NCI-H2196 (cell line): ENCODE results near the gene TP73.

Experiments used
- DNase-seq: peaks from one replicate; lab custom pipeline; 2025; ENCODE audit not compliant: unreplicated experiment; lab: John Stamatoyannopoulos, UW

Gene TP73

DNA sequence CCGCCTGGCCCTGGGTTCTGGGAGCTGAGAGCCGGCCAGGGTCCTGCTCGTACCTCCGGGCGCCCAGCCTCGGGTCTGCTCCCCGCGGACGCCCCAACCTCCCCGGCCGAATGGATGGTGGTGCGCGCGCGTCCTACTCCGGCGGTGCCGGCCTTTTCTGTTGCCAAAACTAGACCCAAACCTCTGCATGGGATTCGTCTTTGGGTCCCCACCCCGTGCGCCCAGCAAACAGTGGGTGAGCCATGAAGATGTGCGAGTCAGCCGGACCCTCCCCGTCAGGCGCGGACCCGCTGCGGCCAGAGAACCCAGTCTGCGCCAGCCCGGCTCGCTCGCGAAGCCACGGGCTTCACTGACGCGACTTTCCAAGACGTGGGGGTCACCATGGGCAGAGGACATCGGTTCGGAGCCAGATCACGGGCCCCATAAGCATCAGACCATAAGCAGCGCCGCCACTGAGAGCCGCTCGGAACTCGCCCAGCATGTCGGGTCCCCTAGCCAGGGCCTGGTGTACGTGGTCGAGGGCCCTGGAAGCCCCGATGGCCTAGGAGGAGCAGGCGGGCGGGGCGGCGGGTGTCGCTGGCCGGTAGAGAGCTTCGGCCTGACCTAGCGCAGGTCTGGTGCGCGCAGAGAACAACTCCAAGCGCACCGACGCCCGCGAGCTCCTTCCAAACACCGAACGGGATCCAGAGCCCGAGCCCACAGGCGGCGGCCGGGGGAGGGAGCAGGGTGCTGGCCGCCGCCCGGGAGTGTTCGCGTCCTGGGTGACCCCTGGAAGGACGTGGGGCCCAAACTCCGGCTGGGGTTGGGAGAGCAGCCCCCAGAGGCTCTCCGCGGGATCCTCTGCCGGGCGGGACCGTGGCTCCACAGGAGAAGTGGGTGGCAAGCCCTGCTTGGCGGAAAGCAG is 1.0 kb upstream of the TP73 start:
- no peak for DNase-seq

- peak; percentile 51 for DNase-seq
Observed at GRCh38 chr1:3652548-3653285, 401 bp downstream of the TP73 start.

- DNase-seq: no peak
Observed at GRCh38 chr1:3653286-3653618, 936 bp downstream of the TP73 start.

GRCh38 chr1:3654549-3655281 is 2.4 kb downstream of the TP73 start:
- DNase-seq: no peak

DNA sequence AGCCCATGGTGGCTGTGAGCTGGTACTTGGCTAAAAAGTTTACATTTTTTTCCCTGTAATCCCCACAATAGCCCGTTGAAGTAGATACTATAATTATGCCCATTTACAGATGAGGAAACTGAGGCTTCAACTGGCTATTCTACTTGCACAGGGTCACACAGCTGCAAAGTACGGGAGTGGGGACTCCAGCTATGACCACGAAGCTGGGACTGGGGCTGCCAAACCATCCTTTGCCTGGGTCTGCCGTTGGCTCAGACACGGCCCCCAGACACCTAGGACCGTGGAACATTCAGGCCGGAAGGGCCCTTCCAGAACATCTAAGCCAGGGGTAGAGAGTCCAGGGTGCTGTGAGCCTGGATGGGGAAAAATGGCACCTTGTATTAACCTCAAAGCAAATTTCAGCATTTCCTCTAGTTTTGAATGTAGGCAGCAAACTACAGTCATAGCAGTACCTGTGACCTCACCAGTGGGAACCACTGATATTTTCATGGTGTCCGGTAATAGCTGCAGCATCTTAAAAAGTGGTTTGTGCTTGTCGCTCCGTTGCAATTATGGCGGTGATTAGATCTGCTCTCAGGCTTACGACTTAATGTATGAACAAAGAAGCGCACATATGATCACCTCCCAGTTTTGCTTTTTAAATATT is 4.3 kb downstream of the TP73 start:
- DNase-seq: no peak

GRCh38 chr1:3657096-3657475 is 4.8 kb downstream of the TP73 start:
- DNase-seq: no peak

DNA sequence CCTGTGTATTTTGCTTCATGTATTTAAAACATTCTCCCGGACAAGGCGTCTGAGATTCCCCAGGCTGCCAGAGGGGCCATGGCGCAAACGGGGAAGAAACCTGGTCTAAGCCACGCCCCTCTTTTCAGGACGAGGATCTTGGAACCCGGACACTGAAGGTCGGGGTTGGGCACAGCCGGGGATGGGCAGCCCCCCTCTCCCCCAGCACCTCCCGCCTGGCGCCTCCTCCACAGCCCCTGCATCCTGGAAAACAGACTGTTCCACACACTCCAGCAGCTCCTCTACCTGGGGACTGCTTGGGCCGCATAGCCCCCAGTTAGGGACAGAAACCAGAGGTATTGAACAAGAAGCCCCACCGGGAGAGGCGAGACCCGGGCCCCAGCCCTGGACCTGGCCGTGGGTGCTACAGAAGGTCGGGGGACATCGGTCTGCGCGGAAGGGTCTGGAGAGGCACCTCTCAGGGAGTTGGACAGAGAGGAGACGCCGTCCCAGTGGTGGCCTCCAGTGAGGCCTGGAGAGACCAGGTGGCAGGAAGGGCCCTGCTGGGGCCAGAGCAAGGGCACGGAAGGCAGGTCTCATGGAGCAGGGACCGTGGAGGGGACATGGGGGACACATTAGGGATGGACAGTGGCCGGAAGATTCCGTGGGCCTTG is 5.4 kb downstream of the TP73 start:
- DNase-seq: no peak

DNA sequence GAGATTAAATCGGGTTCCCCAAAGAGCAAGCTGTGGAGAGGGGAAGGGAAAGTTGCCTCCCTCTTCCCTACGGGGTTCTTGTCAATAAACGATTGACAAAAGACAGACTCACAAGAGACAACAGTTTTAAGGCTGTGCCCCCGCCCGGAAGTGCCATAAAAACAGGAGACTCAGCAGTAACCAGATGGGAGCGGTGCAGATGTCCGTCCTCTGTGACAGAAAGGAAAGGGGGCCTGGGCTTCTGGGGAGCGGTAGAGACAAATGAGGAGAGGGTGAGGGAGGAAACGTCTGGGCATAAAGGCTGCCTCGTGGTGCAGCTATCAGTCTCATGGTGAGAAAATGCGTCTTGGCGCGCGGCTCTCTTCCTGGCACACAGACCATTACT is 5.9 kb downstream of the TP73 start:
- no peak for DNase-seq

- DNase-seq: no peak
Observed at GRCh38 chr1:3659093-3659492, 6.8 kb downstream of the TP73 start.

DNA sequence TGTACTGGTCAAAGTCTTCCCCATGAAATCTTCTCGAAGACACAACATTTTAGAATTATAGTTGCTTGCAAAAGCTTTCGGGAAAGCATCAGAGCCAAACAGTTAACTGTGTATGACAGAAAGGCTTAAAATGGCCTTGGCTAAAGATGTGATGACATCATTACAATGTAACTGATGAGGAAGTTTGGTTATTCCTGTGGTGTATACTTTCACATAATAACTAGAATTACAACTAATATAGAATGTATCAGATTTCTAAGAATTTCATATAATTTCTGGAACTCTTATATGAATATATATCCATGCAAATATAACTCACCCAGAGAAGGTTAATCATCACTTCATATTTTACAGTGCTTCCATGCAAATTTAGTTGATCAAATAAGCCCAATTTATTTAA is 8.4 kb downstream of the TP73 start:
- DNase-seq: no peak

DNA sequence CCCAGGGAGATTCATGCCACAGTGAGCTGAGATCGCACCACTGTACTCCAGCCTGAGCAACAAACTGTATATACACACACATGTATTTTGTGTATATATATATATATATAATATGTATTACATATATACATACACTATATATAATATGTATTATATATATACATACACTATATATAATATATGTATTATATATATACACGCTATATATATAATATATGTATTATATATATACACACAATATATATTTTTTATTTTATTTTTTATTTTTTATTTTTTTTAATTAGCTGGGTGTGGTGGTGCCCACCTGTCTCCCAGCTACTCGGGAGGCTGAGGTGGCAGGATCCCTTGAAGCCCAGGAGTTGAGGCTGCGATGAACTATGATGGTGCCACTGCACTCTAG is 9.3 kb downstream of the TP73 start:
- DNase-seq: no peak

- DNase-seq: no peak
Observed at GRCh38 chr1:3662080-3662671, 9.9 kb downstream of the TP73 start.

DNA sequence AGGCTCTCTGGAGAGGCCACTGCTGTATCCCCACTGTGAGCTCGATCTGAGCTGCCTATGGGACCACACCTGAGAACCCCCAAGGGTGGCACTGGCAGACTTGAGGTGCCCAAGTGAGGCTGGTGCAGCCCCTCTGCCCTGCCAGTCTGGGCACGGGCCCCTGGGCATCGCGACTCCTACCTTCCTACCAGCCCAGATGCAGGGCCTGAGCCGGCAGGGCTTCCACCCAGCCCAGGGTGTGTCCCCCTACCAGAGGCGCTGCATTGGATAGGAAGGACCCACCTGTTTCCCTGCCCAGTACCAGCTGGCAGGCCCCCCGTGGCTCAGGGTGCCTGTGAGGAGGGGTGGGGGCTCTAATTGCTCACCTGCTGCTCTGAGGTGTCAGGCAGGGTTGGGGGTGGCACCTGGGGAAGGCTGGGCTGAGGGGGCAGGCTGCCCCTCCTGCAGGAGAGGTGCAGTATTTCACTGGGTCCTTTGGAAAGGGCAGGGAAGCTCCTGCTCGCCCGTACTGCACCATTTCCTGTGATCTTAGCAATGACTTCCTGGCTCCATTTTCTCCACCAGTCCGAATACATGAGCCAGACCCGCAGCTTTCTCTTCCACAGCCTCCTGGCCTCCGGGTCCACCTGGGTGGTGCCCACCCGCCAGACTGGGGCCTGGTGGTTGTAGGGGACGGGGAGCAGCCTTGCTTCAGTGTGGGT is 11.8 kb downstream of the TP73 start:
- no peak for DNase-seq

DNA sequence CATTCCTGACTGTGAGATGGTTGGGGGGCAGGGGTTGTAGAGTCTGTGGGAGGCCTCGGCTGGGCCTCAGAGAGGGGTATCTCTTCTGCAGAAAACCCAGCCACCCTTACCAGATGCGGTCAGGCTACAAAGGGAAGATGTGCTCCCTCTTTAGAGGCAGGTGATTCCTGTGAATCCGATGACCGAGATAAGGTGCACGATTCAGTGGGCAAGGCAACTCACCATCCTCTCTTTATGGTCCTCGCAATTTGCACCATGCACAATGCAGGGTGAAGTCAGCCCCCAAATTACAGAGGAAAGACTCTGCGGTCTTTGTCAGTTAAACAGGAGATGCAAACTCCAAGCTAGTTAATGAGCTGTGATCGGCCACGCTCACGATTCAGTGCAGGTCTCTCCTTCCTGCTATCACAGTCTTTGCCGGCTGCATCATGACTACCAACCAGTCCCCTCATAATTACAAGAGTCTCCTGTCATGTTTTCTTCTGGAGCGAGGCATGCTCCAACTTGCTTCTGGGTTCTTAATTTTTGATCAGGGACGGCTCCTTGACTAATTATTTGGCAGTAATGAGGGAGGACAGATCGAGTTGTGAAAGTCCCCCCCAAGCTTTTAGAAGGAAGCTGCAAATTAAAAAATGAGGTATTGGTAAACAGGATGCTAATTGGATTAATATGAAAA is 12.5 kb downstream of the TP73 start:
- DNase-seq: no peak

DNA sequence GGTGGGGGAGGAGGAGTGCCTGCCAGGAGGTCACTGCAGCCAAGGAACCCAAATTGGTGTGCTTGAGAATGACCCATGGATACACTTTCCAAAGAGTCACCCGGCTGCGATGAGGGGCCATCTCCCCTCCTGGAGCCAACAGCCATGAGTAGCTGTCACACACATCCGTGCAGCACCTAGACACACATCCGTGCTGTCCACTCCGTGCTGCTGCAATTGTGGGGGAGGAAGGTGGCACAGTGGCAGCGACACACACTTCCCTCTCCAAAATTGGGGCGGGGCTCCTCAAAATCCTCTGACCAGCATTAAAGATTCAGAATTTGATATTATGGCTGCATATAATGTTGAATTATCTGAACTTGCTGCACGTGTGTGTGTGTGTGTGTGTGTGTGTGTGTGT is 15.8 kb downstream of the TP73 start:
- no peak for DNase-seq

DNA sequence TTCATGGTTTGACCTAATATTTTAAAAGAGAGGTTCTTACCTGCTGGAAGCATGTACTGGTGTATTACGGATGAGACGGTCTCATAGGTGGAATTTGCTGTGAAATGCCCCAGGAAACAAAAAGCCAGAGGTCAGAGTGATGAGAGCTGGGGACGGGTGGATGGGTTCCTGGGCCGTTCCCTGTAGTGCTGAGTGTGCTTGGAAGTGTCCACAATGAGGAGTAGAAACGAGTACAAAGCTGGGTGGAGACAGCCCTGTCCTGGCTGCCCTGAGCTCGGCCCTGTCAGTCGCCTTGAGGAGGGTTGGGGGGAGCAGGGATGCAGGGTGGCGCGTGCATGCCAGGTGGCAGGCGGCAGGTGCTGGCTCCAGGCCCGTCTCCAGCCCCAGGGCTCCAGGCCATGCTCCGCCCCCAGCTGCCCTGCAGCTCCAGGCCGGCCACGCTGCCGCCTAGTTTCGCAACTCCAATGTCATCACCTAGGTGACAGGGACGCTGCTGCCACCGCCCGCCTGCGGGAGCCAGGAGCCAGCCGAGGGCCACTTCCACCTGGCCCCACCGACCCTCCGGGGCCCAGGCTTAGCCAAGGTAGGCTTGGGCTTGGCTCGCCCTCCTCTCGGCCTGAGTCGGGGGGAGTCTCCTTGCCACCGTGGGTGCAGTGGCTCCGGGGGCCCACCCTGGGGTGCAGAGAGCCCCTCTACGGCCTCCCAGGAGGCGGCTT is 16.4 kb downstream of the TP73 start:
- peak; percentile 92 for DNase-seq

DNA sequence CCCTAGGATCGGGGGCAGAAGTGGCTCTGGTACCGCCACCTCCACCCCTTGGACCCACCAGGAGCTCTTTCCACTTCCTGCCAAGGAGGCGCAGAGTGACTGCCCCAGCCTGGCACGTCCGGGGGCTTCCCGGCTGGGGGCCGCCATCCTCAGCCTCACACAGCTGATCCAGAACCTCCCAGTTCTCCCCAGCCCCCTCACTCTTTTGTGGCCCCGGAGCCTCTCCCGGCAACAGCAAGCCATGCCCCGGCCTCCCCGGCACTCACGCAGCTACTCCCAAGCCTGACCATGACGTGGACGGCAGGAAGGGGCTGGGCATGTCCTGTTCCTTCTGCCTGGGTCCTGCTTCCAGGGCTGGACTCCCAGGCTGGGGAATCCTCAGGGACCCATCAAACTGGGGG is 17.1 kb downstream of the TP73 start:
- DNase-seq: no peak

DNA sequence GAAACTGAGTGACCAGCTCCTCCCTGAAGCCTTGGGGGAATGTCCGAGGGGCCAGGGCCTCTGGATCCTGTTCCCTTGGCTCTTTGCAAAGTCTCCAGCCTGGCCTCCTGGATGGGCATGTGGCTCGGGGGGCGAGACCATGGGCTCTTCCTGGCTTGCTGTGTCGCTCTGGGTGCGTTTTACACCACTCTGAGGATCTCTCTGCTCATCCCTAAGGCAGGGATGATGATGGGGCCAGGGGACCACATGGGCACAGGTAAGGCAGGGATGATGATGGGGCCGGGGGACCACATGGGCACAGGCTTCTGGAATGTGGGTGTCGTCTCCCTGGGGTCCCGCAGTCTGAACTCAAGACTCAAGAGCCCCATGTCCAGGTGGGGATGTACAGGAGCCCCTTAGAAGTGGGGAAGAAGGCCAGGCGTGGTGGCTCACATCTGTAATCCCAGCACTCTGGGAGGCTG is 17.7 kb downstream of the TP73 start:
- DNase-seq: no peak

GRCh38 chr1:3670823-3671265 is 18.5 kb downstream of the TP73 start:
- DNase-seq: no peak
